Stimulated activated CD8-positive, alpha-beta memory T cell treated with anti-CD3 and anti-CD28 coated beads, Interleukin-2, amount 100 ng/mL, for 48 hours (primary cell): ENCODE results near the gene SLC38A1.

ENCODE experiments used
- DNase-seq, 2 donors: peaks; one replicate each; pipeline ENCODE4 v3.0.0-alpha.2; 2020; ENCODE audit warnings: low read depth in 2 of 2

The SLC38A1 gene

DNA sequence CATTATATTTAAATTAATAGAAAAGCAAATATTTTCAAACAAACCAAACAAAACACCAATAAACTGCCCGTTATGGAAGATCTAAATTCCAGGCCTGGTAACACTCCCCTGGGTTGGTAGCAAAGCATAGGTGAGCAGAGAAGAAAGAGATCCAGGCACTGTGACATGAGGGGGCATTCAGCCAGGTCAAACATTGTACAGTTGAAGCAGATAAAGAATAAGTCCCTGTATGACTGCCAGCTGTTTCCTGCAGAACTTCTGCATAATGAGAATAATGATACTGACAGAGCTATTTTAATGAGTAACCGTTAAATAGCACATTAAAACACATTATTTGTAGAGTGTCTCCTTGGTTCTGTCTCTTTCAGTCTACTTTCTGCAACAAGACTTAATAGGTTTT is 35.4 kb downstream of the SLC38A1 start:
- no peak for DNase-seq

DNA sequence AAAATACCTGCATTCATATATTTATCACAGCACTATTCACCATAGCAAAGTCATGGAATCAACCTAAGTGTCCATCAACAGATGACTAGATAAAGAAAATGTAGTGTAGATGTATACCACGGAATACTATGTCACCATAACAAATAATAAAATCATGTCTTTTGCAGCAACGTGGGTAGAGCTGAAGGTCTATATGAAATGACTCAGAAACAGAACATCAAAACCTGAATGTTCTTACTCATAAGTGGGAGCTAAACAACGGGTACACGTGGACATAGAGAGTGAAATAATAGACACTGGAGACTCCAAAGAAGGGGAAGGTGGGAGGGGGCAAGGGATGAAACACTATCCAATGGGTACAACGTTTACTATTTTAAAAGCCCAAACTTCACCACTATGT is 37.9 kb downstream of the SLC38A1 start:
- no peak for DNase-seq

DNA sequence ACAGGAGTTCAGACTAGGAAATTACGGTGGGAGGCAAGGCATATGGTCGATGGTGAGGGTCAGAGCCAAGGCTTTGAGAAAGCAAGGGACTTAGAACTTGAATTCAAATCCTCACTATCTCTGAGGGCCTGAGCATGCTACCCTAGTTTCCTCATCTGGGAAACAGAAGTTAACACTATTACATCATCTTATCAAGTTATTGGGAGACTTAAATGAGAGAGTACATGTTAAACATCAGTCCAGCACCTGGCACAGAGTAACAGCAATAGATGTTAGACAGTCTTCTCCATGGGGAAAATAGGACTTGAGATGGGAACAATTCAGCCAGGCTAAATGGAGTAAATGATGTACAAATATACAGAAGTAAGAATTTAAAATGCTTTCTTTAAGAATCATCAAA is 38.5 kb downstream of the SLC38A1 start:
- DNase-seq, result no peak

DNA sequence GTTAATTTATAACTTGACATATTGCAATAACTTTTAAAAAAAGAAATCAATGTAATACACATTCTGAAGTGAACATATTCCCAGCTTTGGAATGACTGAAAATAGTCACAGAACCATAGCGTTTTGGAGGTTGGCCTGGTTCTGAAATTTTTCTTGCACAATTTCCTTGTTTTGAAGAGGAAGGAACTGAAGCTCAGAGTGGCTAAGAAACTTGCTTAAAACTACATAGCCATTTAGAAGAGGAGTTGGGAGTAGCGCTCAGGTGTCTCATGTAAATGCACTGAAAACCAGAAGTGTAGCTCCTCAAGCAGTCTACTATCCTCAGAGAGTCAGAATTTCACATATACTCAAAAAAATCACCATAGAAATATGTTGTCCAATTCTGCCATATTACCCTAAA is 41.2 kb downstream of the SLC38A1 start:
- no peak for DNase-seq

GRCh38 chr12:46224386-46224785 is 44.5 kb downstream of the SLC38A1 start:
- no peak for DNase-seq

- DNase-seq, result no peak
Measured at GRCh38 chr12:46223047-46223446, 45.8 kb downstream of the SLC38A1 start.

DNA sequence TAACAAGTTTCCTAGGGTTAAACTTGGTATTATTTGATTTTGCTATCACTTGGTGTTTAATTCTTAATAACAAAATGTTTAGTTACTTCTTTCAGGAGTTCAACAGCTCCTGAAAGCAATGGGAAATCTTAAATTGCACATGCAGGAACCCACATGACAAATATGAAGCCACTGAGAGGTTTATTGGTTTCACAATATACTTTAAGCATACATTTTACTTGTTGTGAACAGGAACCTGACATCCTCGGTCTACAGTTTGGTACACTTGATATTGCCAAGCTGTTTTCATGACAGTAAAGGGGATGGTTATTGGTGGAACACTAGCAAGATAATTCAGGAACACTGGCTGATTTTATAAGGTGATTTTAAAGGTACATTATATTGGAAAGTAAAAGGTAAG is 46.2 kb downstream of the SLC38A1 start:
- DNase-seq, result no peak

DNA sequence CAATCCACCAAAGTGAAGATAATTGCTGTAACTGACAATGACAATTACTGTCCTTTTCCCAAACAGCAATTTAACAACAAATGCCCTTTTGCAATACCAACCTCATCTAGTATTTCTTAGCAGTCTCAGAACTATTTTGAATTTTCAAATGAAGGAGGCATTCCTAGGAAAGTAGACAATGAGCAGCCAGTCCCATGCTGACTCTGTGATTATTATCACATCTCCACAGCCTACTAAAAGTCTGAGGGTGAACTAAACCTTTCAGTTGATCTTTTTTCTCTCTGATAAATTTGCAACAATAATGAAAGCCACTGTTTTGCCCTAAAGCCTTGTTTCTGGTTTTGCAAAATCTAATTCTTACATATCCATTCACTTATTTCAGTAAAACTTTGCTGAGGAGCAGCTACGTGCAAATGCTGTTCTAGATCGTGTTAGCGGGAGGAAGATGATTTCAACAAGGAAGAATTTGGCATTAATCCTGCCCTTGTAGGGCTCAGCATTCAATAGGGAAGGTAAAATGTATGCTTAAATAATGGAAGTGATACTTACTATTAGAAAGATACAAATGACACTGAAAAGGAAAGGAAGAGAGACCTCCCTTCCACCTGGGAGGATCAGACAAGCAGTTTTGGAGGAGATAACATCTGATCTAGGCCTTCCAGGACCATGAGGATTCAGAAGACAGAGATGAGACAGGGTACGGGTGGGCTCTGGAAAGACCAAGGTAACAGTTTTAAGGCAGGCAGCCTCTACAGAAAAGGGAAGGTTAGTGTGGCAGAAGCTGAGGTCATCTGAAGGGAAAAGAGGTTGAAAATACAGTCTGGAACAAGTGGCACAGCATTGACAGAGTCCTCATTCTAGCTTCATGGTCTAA is 47.4 kb downstream of the SLC38A1 start:
- no peak for DNase-seq

- peak; percentile 41 to 45 for DNase-seq
Measured at GRCh38 chr12:46219877-46220655, 48.8 kb downstream of the SLC38A1 start.

GRCh38 chr12:46219132-46219876 is 49.5 kb downstream of the SLC38A1 start:
- no peak for DNase-seq

- DNase-seq, result no peak
Measured at GRCh38 chr12:46218322-46219095, 50.3 kb downstream of the SLC38A1 start.

DNA sequence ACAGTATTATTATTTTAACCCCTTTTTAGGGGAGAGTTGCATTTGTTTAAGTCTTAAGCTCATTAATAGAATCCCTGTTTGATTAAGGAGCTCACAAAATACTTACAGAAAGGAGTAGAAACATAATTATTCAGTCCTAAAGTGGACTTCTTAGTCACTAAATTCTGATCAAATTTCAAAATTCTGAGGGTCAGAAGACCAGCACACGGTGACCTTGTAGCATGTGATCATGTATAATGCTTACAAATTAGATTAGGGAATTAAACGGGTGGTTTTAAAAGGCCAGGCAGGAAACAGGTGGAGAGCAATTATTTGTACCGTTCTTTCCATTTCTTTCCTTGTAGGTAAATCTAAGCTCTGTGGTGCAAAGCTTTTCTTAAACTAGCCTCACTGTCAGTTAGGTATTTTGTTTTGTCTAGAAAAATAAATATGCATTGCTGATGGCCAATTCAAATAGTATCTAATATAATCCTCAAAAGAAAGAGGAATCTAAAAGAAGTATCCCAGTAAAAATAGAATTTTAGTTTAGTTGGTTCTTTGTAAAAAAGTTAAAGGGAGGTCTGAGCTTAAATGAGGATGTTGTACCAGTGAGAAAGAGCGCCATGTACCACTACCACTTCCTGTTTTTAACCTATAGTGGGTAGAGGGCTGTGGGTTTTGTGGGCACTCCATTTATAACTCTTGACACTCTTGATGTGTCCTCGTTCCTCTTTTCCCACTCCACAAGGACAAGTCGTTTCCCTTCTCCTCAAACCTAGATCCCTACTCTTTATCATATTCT is 51.1 kb downstream of the SLC38A1 start:
- DNase-seq, result no peak

DNA sequence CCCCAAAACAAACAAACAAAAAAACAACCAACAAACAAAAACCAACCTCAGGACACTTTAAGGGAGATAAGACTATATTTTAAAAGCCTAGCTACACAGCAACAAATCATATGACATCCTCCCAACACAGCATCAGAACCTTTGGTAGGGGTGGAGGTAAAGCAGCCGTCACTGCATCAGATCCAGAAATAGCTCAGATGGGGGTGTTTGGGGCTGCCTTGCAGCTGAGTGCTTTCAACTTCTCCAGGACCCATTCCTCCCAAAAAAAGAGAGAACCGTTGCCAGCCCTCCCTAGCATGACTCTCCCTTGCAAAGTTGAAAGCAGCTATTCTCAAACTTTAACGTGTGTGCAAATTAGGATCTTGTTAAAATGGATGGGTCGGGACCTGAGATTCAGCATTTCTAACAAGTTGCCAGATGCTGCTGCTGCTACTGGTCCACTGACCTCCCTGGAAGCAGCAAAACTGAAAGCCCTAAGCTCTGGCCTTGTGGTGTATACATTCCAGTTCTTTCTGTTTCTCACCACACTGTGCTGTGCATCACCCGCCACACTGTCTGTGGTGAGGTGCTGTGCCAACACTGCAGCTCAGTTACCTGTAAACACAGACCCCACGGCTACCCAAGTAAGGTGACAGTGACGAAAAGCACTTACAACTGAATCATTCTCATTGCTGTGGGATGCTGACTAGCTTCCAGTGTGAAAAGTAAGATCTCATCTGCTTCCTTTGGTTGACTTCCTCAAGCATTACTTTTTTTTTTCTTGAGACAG is 54.0 kb downstream of the SLC38A1 start:
- peak; percentile 55 to 65 for DNase-seq

DNA sequence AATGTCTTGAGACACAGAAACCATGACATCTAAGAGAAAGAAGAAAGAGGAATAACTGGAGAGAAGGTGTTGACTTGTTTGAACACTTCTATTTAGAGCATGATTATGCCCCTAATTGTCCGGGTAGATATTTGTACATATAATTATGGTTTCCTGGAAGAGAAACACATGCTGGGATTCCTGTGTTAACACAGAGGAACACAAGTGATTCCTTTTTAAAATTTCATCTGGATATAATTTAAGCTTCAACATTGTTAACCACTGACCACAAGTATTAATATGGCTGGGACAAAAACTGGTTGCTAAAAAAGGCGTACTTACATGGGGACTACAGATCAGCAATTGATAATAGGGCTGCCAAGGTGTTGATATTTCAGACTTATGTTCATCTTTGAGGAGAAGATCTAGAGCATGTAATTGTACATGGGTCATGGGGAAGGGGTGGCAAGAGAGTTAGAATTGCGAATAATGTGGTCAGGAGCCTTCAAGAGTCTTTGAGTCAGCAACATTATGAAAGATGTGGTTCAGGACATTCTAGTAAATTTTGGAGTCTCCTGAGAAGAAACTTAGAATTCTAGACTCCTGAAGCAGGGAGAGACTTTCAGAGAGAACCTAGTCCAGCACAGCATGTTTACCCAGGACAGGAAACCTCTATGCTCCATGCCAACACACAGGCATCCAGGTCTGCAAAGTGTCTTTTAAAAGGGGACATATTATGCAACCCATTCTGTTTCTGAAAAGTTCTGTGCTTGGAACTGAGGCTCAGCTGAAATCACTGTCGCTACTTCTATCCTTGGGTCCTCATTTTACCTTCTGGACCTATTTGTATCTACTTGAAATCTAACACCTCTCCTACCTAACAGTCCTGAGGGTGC is 56.5 kb downstream of the SLC38A1 start:
- DNase-seq, result no peak

- no peak for DNase-seq
Measured at GRCh38 chr12:46210873-46211439, 57.9 kb downstream of the SLC38A1 start.

GRCh38 chr12:46209914-46210872 is 58.6 kb downstream of the SLC38A1 start:
- DNase-seq, result peak in 1 of 2 donors; percentile 49

DNA sequence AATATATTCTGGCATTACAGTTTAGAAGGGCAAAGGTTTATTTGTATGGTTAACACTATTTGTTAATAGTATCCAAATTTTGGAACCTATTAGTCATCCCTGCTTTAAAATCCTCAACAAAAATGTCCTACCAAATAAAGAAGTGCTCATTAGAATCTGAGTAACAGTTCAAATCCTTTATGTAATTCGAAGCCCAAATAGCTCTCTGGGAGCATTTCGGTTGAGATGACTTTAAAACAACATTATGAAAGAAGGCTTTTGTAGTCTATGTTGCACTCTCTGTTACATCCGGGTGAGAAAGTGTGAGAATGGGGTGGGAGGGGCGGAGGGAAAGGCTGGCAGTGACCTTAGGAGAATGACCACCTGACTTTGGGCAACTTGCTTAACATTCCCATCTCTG is 59.7 kb downstream of the SLC38A1 start:
- no peak for DNase-seq
